ENCODE data around the gene UNC13A.

UNC13A gene

GRCh38 chr19:17703824-17704463 is 15.8 kb upstream of the UNC13A start:
- DNase-seq, result peak; percentile 85

GRCh38 chr19:17695198-17695597 is 7.0 kb upstream of the UNC13A start:
- DNase-seq, result no peak

- DNase-seq, result no peak
These were observed 4.4 kb upstream of the UNC13A start for GRCh38 chr19:17692566-17692965.

- DNase-seq, result no peak
These were observed 870 bp upstream of the UNC13A start for GRCh38 chr19:17688853-17689595.

GRCh38 chr19:17687141-17687856 is 855 bp downstream of the UNC13A start:
- no peak for DNase-seq

- peak; percentile 8 for DNase-seq
These were observed 1.5 kb downstream of the UNC13A start for GRCh38 chr19:17686592-17687024.

GRCh38 chr19:17686023-17686521 is 2.1 kb downstream of the UNC13A start:
- no peak for DNase-seq

- no peak for DNase-seq
These were observed 2.6 kb downstream of the UNC13A start for GRCh38 chr19:17685451-17686022.

- DNase-seq, result no peak
These were observed 3.9 kb downstream of the UNC13A start for GRCh38 chr19:17684256-17684655.

GRCh38 chr19:17683078-17683477 is 5.1 kb downstream of the UNC13A start:
- no peak for DNase-seq

- no peak for DNase-seq
These were observed 5.9 kb downstream of the UNC13A start for GRCh38 chr19:17682273-17682672.

- DNase-seq, result peak; percentile 47
These were observed 6.5 kb downstream of the UNC13A start for GRCh38 chr19:17681505-17682125.

GRCh38 chr19:17680230-17680722 is 7.9 kb downstream of the UNC13A start:
- DNase-seq, result peak; percentile 49

- DNase-seq, result no peak
These were observed 8.5 kb downstream of the UNC13A start for GRCh38 chr19:17679526-17680229.

- no peak for DNase-seq
These were observed 9.3 kb downstream of the UNC13A start for GRCh38 chr19:17678836-17679235.

GRCh38 chr19:17677002-17677401 is 11.2 kb downstream of the UNC13A start:
- peak; percentile 20 for DNase-seq

GRCh38 chr19:17676295-17676694 is 11.9 kb downstream of the UNC13A start:
- no peak for DNase-seq

GRCh38 chr19:17673937-17674799 is 14.0 kb downstream of the UNC13A start:
- no peak for DNase-seq

GRCh38 chr19:17671906-17672305 is 16.2 kb downstream of the UNC13A start:
- peak; percentile 51 for DNase-seq

GRCh38 chr19:17669419-17669818 is 18.7 kb downstream of the UNC13A start:
- no peak for DNase-seq

- DNase-seq, result no peak
These were observed 23.1 kb downstream of the UNC13A start for GRCh38 chr19:17665058-17665457.

Data from activated CD4-positive, alpha-beta T cell treated with anti-CD3 and anti-CD28 coated beads for 48 hours (primary cell).